HFFc6 (cell line): Measurements from ENCODE around the gene NPFF. TPM values are rescaled to one million over a fixed set of nuclear protein-coding genes. Genes with fewer than 3 reads are reported as not detected.

Experiments used
- DNase-seq: peaks from one replicate; pipeline ENCODE4 v3.0.0-alpha.2; 2018
- H3K27ac Mint-ChIP-seq: 2 replicates; pipeline ENCODE4 v1.8.0; 2020; ENCODE audit warnings: mild to moderate bottlenecking, mixed read lengths
- H3K27me3 Mint-ChIP-seq: 2 replicates; pipeline ENCODE4 v1.8.0; 2021; ENCODE audit warnings: mild to moderate bottlenecking, moderate library complexity, mixed read lengths; ENCODE audit not compliant: insufficient read depth
- H3K36me3 Mint-ChIP-seq: 2 replicates; pipeline ENCODE4 v1.8.0; 2021; ENCODE audit warnings: low read depth, mixed read lengths
- H3K4me1 Mint-ChIP-seq: 2 replicates; pipeline ENCODE4 v1.8.0; 2020; ENCODE audit warnings: low read depth, mixed read lengths
- H3K4me3 Mint-ChIP-seq: 2 replicates; pipeline ENCODE4 v1.8.0; 2020; ENCODE audit warnings: mild to moderate bottlenecking, moderate library complexity, mixed read lengths
- H3K9me3 Mint-ChIP-seq: 2 replicates; pipeline ENCODE4 v1.8.0; 2020; ENCODE audit warnings: mild to moderate bottlenecking, mixed read lengths
- total RNA-seq, 6 experiments: library from RNA; stranded (reverse); fragmentation: NEBNext Ultra II Directional; extraction: Animal tissue kit (Norgen Biotek cat#: 25700); gene quantifications; 2 replicates in 1 of 6; 3 replicates in 5 of 6; pipeline ENCODE4 v1.2.3, GENCODE V29; 2021
- TF ChIP-seq, protein P1 (sequence below): fragments of 200-600 bp; sonication (generic); IDR thresholded peaks from 2 replicates; pipeline ENCODE4 v1.5.0; 2021; ENCODE audit warnings: antibody characterized with exemption, mild to moderate bottlenecking

Gene NPFF
- total RNA-seq, 6 experiments from 2014 or later: not detected

DNA sequence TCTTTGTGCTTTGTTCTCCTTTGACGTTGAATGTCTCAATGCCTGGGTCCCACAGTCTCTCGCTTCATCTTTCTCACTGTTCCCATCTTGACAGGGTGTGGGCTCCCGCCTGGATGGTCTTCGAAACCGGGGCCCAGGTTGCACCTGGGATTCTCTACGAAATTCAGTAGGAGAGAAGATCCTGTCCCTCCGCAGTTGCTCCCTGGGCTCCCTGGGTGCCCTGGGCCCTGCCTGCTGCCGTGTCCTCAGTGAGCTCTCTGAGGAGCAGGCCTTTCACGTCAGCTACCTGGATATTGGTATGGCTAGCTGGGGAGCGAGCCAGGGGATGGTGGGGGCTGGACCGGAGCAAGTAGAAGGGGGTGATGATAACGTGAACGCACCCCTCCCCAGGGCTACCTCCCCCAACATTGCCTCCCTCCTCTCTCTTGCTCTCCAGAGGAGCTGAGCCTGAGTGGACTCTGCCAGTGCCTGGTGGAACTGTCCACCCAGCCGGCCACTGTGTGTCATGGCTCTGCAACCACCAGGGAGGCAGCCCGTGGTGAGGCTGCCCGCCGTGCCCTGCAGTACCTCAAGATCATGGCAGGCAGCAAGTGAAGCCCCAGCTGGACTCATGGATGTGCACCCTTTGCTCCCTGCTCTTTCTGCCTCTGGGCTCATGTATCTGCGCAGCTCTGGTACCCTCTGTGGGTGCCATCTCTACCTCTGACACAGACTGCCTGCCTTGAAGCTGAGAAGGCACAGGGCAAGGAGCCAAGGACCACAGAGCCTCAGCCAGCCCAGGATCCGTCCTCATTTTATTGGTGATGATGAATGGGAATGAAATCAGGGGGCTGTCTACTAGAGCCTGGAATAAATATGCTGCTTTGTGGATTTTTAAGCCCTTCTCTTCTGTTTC, 1.5 kb downstream of the NPFF start:
- Mint-ChIP-seq H3K9me3 (no peaks in the 10 kb centered on the region), H3K36me3 (peaks cover 15% of the 10 kb centered on the region), H3K4me1 (peaks cover 38% of the 10 kb centered on the region), H3K27ac (peak overlapping the region; percentile 79), H3K27me3 (peaks cover 5% of the 10 kb centered on the region), H3K4me3 (no peak overlapping the region)
- TF ChIP-seq, protein P1, sequence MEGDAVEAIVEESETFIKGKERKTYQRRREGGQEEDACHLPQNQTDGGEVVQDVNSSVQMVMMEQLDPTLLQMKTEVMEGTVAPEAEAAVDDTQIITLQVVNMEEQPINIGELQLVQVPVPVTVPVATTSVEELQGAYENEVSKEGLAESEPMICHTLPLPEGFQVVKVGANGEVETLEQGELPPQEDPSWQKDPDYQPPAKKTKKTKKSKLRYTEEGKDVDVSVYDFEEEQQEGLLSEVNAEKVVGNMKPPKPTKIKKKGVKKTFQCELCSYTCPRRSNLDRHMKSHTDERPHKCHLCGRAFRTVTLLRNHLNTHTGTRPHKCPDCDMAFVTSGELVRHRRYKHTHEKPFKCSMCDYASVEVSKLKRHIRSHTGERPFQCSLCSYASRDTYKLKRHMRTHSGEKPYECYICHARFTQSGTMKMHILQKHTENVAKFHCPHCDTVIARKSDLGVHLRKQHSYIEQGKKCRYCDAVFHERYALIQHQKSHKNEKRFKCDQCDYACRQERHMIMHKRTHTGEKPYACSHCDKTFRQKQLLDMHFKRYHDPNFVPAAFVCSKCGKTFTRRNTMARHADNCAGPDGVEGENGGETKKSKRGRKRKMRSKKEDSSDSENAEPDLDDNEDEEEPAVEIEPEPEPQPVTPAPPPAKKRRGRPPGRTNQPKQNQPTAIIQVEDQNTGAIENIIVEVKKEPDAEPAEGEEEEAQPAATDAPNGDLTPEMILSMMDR: no peak
- DNase-seq: peak; percentile 39

DNA sequence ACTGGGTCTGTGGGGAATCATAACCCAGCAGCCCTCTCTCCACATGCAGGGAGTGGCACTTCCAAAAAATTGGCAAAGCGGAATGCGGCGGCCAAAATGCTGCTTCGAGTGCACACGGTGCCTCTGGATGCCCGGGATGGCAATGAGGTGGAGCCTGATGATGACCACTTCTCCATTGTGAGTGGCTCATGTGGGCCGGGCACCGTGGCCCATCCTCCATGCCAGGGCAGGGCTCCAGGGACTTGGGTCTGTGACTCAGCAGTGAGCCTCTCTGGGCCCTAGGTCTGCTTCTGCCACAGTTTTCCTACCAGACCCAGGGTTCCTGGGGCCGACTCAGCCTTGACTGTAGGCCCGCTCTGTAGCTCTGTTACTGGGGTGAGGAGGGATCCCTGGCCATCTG, 2.2 kb downstream of the NPFF start:
- Mint-ChIP-seq H3K9me3 (no peaks in the 10 kb centered on the region), H3K4me1 (peaks cover 42% of the 10 kb centered on the region), H3K27me3 (peaks cover 5% of the 10 kb centered on the region), H3K4me3 (no peak overlapping the region), H3K27ac (peak overlapping the region; percentile 79), H3K36me3 (peaks cover 15% of the 10 kb centered on the region)
- TF ChIP-seq, protein P1: no peak
- DNase-seq: no peak

DNA sequence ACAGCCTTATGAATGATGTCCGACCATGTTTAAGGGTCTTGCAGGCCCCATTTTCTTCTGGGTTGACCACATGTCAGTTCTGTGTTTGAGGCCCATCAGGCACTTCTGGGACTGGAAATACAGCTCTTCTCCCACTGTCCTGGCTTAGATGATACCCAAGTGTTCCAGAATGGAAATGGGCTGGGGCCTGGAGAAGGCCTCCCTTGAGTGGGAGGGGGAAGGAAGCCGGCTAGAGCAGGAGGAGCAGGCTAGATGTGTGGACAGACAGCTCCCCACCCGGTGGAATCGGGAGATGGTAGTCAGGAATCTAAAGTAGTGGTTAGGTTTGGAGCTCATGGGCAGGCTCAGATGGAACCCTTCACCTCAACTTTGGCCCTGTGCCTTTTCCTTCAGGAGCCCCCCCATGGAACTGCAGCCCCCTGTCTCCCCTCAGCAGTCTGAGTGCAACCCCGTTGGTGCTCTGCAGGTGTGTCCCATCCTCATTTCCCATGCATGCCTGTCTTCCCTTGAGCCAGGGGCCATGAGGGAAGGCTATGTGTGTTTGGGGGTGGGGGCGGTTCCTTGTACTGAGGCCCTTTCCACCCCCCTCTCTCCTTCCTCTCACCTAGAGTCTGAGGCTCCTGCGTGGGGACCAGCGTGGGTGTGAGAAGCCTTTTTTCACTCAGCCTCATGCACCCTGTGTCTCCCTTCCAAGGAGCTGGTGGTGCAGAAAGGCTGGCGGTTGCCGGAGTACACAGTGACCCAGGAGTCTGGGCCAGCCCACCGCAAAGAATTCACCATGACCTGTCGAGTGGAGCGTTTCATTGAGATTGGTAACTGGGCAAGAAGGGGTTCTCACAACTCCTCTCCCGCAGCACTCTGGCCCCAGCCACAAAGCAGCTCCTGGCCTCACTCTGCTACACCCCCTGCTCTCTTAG, 3.0 kb downstream of the NPFF start:
- Mint-ChIP-seq H3K27me3 (peaks cover 5% of the 10 kb centered on the region), H3K27ac (peak overlapping the region; percentile 79), H3K4me3 (no peak overlapping the region), H3K9me3 (no peaks in the 10 kb centered on the region), H3K4me1 (peaks cover 47% of the 10 kb centered on the region), H3K36me3 (peaks cover 15% of the 10 kb centered on the region)
- no peak for DNase-seq
- TF ChIP-seq, protein P1: no peak

DNA sequence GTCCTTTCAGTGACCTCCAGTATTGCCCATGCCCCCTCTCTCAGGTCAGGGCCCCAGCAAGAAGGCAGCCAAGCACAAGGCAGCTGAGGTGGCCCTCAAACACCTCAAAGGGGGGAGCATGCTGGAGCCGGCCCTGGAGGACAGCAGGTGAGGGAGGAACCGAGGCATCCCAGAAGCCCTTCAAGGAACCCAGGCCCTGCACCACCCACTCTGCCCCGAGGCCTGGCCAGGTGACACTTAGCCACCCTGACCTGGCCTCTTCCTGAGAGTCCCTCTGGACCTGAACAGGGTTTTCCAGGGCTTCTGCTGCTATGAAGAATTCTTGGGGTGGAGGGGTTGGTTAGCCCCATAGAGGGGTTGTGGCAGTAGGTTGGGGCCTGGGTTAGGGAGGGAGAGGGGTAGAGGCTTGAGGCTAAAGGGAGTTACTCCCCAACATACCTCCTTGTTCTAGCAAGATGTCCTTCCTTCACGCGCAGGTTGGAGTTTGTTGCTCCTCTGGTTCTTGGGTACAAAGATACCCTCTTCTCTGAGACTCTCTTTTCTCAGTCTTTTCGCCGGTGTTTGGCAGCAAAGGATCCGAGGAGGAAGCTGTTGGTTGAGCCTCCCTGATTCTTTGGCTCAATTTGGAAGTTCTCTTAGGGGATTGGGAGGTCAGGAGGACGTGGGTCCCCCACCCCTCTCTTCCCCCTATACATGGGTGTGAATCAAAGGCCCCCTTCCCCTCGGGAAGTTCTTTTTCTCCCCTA, 4.1 kb downstream of the NPFF start:
- no peak for DNase-seq
- Mint-ChIP-seq H3K4me1 (peaks cover 55% of the 10 kb centered on the region), H3K9me3 (no peaks in the 10 kb centered on the region), H3K36me3 (peaks cover 15% of the 10 kb centered on the region), H3K27me3 (peaks cover 5% of the 10 kb centered on the region), H3K27ac (peak overlapping the region; percentile 13; the same call in 1 of the 2 replicates), H3K4me3 (peak overlapping the region; percentile 89; the same call in 1 of the 2 replicates)
- TF ChIP-seq, protein P1: no peak

DNA sequence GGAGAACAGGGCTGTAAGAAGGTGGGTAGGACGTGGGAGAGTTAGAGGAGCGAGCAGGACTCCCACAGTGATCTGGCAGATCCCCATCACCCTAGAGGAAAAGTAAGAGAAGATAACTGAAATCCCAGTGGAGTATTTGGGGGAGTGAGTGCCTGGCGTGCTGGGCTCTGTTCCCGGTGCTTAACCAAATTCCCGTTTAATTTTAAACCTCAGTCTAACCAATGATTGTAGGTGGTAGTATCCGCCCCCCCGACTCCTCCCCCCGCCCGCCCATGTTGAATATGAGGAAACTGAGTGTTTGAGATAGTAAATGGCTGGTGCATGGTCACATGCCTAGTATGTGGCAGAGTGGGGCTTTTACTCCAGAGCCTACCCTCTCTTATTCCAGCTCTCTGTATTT, 5.0 kb downstream of the NPFF start:
- no peak for DNase-seq
- peak overlapping the region; percentile 89 for H3K4me3 Mint-ChIP-seq
- H3K4me1 Mint-ChIP-seq: peaks cover 64% of the 10 kb centered on the region
- peak overlapping the region; percentile 91 for H3K27ac Mint-ChIP-seq
- H3K27me3 Mint-ChIP-seq: peaks cover 5% of the 10 kb centered on the region
- TF ChIP-seq, protein P1: no peak
- H3K9me3 Mint-ChIP-seq: no peaks in the 10 kb centered on the region
- peaks cover 15% of the 10 kb centered on the region for H3K36me3 Mint-ChIP-seq
